Fibroblast of skin of scalp (primary cell): Measurements from ENCODE around the gene VAV2.
A peak's percentile ranks its signal among the peaks of the same experiment; 100 is the strongest.
"Not testable (repeated sequence)": the region's sequence is repeated elsewhere in the genome, so short reads cannot be mapped to it uniquely, and the experiment has no call there.

ENCODE experiments used
- DNase-seq: peaks from one replicate; pipeline ENCODE4 v3.0.0-alpha.2; 2013

The VAV2 gene

DNA sequence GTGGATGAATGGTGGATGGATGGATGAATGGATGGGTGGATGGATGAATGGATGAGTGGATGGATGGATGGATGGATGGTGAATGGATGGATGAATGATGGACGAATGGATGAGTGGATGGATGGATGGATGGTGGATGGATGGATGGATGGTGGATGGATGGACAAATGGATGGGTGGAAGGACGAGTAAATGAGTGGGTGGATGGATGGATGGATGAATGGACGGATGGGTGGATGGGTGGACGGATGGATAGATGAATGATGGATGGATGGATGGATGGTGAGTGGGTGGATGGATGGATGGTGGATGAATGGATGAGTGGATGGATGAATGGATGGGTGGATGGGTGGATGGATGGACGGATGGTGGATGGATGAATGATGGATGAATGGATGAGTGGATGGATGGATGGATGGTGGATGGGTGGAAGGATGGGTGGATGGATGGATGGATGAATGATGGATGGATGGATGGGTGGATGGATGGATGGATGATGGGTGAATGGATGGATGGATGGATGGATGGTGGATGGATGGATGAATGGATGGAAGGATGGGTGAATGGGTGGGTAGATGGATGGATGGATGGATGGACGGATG lies 58.6 kb downstream of the VAV2 start:
- DNase-seq, result no peak

DNA sequence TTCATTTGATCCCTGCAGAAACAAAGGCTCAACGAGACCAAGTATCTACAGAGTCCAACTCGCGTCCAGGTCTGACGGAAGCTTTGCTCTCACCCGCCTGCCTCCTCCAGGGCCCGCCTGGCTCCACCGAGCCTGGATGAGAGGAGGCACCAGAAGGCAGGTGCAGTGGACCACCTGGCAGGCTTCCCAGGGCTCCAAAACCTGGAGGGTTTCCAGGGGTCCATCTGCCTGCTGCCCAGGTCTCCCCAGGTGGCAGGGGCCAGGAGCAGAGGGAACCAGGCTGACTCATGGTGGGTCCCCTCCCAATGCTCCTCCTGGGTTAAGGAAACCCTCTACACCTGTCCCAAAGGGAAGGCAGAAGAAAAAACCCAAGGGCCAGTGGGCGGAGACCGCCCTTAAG lies 59.5 kb downstream of the VAV2 start:
- DNase-seq, result no peak

DNA sequence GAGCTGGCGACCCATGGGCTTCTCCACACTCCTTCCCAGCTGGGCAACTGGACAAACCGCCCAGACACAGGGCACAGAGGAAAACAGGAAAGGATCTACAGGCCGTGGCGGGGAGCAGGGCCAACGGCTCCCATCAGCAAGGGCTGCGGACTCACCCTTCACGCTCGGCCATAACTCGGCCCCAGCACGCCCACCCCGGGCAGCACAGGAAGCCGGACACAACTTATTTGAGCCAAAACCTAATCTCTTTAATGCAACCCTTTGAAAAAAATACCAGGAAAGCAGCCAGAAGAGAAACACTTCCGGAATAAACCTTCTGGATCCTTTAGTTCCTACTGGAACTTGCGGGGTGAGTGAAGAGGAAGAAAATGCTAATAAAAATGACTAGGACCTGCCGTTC lies 59.9 kb downstream of the VAV2 start:
- DNase-seq, result no peak

DNA sequence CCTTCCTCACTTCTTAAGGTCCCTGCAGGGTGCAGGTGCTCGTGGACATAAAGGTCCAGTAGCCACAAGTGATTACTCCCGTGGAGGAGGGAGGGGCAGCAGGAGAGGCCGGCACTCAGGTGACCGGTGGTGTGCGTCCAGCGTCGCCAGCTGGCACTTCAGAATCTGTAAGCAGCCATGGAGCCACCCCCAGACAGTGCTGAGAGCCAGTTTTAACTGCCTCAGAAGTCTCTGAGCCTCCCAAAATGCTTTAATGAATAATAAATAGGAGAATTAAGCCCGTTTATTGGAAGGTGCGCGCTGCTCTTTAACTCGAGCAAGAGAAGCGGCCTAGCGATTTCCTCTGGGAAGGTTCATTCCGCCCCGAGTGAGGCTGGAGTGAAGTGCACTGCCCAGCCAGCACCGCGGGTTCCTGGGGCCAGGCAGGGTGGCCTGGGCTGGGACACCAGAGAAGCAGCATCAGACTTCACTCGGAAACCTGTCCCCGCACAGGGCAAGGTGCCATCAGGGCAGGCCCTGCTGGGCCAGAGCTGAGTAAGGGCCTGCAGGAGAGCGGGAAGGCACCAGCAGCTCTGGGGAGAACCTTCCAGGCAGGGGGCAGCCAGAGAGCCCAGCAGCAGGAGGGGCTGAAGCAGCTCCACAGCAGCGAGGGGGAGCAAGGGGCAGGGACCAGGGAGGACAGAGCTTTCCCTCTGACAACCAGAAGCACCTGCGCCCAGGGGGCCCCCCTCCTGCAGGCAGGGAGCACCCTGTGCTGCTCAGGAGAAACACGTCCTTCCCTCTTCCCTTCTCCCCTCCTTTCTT lies 61.2 kb downstream of the VAV2 start:
- DNase-seq, result no peak

DNA sequence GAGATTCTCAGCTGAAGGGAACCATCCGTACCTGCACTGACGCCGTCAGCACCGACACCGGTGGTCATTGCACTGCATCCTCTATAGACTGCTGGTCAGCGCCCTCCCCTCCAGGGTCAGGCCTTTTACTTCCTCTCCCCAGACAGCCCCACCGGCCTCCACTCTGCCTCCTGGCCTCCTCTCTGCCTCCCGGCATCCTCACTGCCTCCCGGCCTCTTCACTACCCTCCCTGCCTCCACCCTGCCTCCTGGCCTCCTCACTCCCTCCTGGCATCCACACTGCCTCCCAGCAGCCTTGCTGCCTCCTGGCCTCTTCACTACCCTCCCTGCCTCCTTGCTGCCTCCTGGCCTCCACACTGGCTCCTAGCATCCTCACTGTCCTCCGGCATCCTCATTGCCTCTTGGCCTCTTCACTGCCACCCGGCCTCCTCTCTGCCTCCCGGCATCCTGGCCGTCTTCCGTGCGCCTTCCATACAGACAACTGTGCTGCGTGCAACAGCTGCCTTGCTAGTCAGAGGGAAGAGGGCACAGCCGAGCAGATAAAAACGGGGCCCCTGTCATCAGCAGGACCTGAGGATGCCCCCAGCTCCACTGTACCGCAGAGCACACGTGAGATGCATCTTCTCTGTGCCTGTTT lies 62.0 kb downstream of the VAV2 start:
- no peak for DNase-seq

DNA sequence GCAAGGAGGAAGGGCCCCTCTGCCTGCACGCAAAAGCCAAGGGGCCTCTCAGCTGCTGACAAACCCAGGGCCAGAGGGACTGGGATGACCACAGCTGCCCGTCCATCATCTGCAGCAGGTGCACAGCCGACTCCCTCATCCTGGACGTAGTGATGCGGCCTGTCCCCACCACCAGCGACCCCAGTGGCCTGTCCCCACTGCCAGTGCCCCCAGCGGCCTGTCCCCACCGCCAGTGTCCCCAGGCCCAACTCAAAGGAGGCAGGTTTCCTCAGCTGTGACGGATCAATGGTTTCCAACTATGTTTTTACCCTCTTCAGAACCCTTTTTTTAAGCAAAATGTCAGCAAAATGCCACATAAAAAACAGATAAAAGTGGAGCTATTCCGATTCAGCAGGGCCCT lies 62.5 kb downstream of the VAV2 start:
- no peak for DNase-seq

DNA sequence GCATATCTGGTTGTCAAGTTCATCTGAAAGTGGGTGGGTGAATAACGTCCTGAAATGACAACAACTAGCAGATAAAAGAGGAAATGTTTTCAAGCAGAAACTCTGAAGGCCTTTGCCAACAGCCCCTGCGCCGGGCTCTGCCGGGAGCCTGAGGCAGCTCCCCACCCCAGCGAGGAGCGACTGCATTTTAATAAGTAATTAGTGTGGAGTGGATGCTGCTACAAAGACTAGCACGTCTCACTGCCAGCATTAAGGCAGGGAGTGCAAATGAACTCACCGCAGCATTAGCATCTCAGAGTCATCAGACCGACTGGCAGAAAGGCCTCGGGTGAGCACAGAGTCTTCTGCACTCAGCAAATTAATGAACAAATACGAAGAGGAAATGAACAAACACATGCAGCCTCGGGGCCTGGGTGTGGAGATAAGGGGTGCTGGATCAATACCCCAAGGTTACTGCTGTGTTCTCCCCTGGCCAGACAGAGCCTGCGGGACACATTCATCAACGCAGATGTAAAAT lies 63.8 kb downstream of the VAV2 start:
- no peak for DNase-seq

DNA sequence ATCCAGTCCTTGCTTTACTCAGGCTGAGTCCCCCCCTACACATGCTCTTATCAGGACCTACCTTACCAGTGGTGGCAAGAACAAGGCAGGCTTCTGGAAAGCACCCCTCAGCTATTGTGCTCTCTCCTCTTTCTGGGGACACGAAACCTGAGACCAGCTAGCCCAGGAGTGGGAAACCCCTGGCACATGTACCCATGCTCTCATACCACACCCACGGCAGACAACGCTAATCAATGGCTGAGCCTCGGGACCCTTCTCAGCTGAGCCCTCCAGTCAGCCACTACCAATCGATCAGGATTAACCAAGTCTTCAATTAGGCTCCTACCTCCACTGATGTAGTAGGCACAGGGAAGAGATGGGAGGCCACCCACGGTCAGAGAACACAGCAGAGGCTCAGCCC lies 65.1 kb downstream of the VAV2 start:
- no peak for DNase-seq

DNA sequence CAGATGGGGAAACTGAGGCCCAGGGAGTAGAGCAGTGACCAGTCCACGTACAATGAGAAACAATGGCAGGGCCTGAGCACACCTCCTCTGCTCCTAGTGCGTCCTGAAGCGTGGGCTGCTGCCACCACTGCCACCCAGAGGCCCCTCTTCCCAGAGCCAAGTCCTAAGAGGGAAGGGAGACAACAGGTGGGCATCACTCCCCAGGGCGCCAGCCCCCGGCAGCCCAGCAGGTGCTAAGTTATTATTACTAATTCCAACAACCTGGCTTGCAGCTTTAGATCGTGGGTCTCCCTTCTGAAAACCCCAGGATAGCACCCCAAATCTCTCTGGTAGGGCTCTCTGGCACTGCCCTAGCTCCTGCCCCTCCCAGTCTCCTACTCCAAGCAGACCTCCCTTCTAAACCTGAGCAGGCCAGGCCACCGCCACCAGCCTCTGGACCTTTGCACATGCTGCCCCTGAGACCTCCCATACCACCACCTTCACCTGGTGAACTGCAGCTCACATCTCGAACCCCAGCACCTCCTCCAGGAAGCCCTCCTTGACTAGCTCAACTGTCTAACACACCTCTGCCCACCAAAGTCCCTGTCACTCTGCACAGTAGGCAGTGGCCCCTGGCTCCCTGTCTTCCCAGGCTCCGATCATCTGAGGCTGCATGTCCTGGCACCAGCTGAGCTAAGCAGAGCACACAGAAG lies 65.8 kb downstream of the VAV2 start:
- DNase-seq, result no peak

DNA sequence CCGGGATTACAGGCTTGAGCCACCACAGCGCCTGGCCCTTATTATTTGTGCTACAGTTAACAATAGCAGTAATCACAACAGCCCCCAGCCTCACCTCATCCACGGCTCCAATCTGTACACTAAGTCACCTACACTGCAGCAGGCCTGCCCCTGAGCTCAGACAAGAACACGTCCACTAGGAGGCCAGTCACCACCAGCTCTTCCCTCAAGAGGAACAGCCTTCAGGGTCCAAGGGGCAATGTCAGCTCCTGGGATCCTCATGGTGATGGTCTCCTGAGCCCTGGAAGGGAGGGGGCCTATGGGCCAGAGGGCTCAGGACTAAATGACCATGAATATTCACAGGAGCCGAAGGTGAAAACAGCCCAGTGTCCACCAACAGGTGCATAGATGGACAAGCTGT lies 67.7 kb downstream of the VAV2 start:
- DNase-seq, result no peak

DNA sequence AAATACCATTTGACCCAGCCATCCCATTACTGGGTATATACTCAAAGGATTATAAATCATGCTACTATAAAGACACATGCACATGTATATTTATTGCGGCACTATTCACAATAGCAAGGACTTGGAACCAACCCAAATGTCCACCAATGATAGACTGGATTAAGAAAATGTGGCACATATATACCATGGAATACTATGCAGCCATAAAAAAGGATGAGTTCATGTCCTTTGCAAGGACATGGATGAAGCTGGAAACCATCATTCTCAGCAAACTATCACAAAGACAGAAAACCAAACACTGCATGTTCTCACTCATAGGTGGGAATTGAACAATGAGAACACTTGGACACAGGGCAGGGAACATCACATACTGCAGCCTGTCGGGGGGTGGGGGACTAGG lies 68.5 kb downstream of the VAV2 start:
- DNase-seq, result not testable (repeated sequence)

DNA sequence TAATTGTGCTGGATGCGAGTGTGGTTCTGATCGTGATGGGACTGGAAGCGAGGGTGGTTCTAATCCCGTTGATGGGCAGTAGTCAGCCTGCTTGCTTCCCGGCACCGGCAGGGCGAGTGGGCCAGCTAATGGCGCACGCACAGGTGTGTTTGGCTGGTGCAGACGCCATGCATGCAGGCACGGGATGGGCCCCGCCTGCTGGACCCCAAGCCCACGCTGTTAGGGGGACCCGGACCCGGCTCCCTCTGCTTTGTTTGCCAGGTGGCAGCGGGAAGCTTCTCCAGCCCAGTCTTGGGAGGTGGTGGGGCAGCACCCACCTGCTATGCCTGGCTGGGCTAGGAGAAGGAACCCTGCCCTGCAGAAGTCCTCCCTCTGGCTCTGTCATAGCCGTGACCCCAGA lies 70.3 kb downstream of the VAV2 start:
- no peak for DNase-seq

DNA sequence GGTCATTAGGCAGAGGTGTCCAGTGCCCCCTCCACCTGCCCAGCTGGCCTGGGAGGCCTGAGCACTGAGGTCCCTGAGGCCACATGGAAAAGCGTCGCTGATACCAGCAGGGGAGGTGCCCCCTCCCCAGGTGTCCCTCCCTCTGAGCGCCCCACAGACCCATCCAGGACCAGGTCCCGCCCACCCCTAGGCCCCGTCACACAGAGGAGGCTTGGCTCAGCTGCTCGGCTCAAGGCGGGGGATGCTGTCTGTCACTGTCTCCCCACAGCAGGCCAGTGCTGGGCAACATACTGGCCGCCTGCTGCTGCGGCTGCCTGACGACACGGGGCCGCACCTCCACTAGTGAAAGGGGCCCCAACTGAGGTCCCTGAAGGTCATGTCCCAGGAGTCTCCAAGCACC lies 71.7 kb downstream of the VAV2 start:
- DNase-seq, result no peak

DNA sequence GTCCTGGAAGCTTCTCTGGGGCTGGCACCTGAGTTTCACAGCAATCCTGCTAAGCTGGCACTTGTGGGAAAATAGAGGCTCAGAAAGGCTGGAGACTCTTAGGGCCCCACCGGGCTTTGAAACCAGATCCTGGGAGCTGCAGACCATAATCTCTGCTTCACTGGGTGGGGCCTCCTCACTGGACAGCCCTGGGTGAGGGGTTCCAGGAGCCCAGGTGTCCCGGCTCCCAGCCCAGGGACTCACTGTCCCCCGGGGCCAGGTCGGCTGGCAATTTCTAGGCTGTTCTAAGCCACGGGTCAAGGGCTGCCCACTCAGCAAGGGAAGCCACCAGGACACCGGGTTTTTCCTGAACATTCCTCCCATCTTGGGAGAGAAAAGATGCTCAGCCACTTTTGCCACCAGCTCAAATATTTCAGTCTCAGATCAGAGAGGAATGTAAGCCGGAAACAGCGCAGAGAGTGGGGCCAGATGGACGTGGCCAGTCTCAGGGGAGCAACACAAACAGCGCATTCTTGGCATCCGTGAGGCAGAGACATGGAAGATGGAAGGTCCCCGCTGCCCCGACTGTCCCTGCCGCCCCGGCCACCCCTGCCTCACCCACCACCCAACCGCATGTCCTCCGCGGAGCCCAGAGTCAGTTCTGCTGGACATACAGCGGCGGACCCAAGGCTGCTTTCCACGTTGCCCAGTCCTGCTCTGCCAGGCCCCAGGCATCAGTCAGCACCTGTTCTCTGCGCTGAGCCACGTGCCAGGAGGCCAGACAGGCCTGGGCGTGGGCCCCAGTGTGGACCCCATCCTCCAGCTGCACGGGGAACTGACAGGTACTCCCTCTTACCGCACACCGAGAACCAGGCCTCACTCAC lies 72.6 kb downstream of the VAV2 start:
- peak; percentile 19 for DNase-seq

DNA sequence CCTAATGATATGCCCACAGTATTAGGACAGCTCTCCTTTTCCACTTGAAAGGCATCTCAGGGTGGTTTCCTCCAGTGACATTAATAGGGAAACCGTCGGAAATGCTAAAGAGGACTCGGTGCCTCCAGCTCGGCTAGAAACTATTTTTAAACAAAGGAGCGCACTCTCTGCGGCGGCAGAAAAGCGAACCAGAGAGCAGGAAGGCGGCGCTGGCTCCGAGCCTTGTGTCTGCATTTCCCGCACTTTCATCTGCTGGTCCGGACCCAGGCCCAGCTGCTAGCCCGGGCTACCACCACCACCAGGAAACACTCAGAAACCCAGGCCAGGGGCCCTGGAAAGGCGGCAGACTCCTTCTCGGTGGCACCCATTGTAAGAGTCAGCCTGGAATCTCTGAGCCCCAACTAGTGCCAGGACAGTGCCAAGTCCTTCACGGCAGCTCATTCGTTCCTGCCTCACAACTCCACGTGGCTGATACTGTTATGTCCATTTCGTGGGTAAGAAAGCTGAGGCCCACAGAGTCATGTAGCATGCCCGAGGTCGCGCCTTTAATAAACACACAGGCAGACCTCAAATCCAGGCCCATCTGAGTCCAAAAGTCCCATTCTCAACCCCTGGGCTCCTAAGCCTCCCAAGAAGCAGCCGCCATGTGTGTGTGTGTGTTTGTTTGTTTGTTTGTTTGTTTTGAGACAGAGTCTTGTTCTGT lies 73.9 kb downstream of the VAV2 start:
- no peak for DNase-seq

DNA sequence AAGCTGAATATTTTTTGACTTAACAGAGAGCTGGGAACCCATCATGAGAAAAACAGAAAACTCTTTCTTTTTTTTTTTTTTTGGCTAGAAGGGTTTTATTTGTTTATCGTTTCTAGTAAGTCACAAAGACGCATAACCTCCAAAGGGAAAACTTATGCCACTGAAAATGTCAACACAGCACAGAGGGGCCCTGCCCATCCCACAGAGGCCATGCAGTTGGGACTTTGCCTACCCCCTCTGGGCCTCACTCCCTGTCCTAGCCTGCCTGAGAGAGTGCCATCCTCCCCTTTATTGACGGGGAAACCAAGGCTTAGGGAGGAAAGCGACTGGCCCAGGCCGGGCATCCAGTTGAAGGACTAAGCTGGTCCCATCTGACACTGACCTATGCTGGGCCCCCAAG lies 74.7 kb downstream of the VAV2 start:
- DNase-seq, result no peak

DNA sequence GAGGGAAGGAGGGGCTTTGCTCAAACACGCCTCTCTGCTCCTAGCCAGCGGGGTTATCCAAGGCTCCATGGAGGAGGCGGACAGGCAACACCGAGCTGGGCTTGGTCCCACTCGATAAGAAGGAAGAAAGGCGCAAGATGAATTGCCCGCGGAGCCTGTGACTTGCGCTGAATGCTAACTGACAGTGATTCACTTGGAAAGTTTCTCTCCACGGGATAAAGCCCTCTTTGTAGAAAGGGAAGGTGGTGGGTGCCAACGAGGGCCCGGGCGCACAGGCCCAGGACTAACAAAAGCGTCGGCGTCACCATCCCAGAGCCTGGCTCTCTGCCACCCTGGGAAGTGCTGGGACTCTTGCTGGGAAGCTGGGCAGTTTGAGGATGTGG lies 76.0 kb downstream of the VAV2 start:
- DNase-seq, result no peak

DNA sequence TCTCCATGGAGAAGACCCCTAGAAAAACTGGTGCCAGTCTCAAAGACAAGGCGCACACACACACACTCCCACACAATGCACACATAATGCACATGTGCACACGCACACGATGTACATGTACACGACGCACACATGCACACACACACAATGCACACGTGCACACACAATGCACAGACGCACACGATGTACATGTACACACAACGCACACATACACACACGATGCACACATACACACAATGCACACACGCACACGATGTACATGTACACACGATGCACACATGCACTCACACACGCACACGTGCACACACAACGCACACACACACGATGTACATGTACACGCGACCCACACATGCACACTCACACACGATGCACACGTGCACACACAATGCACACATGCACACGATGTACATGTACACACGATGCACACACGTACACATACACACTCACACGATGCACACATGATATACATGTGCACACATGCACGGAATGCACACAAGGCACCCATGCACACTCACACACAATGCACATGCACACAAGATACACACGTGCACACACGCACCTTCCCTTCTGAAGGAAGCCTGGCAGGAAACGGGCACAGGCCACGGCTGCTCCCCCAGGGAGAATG lies 76.5 kb downstream of the VAV2 start:
- no peak for DNase-seq

DNA sequence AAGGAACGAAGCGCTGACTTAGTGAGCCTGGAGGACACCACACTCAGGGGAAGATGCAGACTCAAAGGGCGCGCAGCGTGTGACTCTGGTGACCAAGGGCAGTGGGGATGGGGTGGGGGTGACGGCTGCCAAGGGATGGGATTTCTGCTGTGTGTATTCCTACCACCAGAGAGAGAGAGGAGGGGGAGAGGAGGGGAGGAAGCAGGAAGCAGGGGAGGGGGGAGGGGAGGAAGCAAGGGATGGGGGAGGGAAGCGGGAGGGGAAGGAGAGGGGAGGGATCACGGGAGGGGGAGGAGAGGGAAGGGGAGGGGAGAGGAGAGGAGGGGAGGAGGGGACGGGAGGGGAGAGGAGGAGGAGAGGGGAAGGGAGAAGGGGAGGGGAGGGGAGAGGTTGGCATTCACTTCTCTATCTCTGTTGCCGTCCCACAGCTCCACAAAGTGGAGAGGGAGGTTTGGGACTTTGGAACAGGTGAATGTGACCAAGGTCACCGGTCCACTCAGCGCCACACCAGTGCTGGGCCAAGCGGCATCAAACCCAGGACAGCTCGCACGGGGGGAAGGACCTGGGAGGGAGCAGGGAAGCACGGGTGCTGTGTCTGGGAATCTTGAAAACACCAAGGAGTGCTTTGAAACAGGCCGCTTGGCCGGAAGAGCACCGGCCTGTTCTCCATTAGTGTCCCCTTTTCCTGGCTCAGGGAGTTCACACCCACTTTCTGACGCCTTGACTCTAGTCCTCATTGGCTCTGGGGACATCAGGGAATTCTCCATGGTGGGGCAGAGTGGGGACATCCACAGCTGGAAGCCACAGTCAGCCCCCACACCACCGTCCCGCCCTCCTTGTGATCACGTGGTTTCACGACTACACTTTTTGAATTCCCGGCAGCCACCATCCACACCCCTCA lies 77.4 kb downstream of the VAV2 start:
- no peak for DNase-seq
